NT2/D1 (cell line): Measurements from ENCODE around the gene CD47.

Source experiments
- SUZ12 ChIP-seq: IDR thresholded peaks from 2 replicates; pipeline ENCODE4 v1.6.1; 2011; ENCODE audit not compliant: insufficient read length, insufficient read depth; ENCODE audit errors: extremely low read depth
- YY1 ChIP-seq: IDR thresholded peaks from 2 replicates; pipeline ENCODE4 v1.6.1; 2011; ENCODE audit not compliant: insufficient read length, insufficient read depth
- ZNF274 ChIP-seq: IDR thresholded peaks from 2 replicates; pipeline ENCODE4 v1.6.1; 2011; ENCODE audit warnings: mild to moderate bottlenecking, low read depth, low read length

DNA sequence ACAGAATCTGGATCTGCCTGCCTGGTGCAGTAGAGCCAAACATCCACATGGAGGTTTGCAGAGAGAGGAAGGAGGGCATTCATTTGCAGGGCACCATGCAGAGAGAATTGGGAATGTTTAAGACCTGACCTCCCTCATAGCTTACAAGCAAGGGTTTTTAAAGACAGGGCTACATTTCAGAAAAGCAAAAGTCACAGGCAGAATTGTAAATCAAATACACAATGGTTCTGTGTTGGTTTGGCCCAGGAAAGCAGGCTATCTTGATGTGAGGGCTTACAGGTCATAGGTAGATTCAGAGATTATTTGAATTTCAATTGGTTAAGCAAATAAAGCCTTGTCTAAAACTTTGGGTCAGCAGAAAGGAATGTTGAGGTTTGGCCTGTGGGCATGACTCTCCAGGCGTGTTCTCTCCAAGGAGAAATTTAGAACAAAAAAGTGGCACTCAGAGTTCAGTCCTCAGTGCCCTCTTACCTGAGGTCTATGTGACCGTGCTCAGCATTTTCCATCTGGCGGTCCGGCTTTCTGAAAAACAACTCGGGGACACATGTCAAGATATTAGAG lies 91.5 kb downstream of the CD47 start:
- TF ChIP-seq YY1: no peak
- no peak for TF ChIP-seq SUZ12
- no peak for TF ChIP-seq ZNF274
